ENCODE measurements around the gene TTC23. TPM values are rescaled to one million over a fixed set of nuclear protein-coding genes. Genes with fewer than 3 reads are reported as not detected.

Gene TTC23
- total RNA-seq, 2 experiments from 2014 or later: 2.8 to 7.6 TPM

DNA sequence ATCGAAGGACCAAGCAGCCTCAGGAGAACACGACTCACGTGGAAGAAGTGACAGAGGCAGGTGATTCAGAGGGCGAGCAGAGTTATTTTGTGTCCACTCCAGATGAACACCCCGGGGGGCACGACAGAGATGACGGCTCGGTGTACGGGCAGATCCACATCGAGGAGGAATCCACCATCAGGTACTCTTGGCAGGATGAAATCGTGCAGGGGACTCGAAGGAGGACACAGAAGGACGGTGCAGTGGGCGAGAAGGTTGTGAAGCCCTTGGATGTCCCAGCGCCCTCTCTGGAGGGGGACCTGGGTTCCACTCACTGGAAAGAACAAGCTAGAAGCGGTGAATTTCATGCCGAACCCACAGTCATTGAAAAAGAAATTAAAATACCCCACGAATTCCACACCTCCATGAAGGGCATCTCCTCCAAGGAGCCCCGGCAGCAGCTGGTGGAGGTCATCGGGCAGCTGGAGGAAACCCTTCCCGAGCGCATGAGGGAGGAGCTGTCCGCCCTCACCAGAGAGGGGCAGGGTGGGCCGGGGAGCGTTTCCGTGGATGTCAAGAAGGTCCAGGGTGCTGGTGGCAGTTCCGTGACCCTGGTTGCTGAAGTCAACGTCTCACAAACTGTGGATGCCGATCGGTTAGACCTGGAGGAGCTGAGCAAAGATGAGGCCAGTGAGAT, 118.5 kb downstream of the TTC23 start:
- intact Hi-C loops (cut with micrococcal nuclease; ENCODE audit: unreplicated experiment): no loop called here
- Histone ChIP-seq H3K36me3 (ENCODE audit: insufficient read depth, low read length) (no peaks in the 10 kb centered on the region), H4K20me1 (ENCODE audit: insufficient read depth, low read length) (no peaks in the 10 kb centered on the region), H3K9me2 (ENCODE audit: insufficient read depth, low read length) (no peaks in the 10 kb centered on the region), H3K9me3 (ENCODE audit: low read length) (no peaks in the 10 kb centered on the region), H3K27ac (ENCODE audit: low read depth, low read length, poor library complexity, severe bottlenecking) (no peak overlapping the region), H3K79me2 (ENCODE audit: insufficient read depth, low read depth, low read length) (no peaks in the 10 kb centered on the region), H3K4me3 (ENCODE audit: low read depth, low read length, poor library complexity, severe bottlenecking) (no peak overlapping the region), H3K4me1 (ENCODE audit: insufficient read depth, low read length, poor library complexity, severe bottlenecking) (no peaks in the 10 kb centered on the region), H3K4me2 (ENCODE audit: low read length) (no peak overlapping the region), H2AFZ (ENCODE audit: low read length) (no peak overlapping the region)
- ChIA-PET CTCF (ENCODE audit: unreplicated experiment) (interaction anchor here (0.6 kb wide), 1 partner anchor 124 kb away, joined by 5 read pairs; no protein-coding TSS in a partner anchor), POLR2A (no interaction called here)
- TF ChIP-seq, protein P1, sequence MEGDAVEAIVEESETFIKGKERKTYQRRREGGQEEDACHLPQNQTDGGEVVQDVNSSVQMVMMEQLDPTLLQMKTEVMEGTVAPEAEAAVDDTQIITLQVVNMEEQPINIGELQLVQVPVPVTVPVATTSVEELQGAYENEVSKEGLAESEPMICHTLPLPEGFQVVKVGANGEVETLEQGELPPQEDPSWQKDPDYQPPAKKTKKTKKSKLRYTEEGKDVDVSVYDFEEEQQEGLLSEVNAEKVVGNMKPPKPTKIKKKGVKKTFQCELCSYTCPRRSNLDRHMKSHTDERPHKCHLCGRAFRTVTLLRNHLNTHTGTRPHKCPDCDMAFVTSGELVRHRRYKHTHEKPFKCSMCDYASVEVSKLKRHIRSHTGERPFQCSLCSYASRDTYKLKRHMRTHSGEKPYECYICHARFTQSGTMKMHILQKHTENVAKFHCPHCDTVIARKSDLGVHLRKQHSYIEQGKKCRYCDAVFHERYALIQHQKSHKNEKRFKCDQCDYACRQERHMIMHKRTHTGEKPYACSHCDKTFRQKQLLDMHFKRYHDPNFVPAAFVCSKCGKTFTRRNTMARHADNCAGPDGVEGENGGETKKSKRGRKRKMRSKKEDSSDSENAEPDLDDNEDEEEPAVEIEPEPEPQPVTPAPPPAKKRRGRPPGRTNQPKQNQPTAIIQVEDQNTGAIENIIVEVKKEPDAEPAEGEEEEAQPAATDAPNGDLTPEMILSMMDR (conservative IDR thresholded peaks at IDR 0.05; ENCODE audit: low read length): no peak
- TF ChIP-seq EZH2phosphoT487 (IDR thresholded peaks at IDR 0.05; ENCODE audit: borderline replicate concordance, low read depth, low read length): no peak
- DNase-seq (ENCODE audit: low spot score): no peak
- no TSS peak for BruUV-seq (replicated peaks)

DNA sequence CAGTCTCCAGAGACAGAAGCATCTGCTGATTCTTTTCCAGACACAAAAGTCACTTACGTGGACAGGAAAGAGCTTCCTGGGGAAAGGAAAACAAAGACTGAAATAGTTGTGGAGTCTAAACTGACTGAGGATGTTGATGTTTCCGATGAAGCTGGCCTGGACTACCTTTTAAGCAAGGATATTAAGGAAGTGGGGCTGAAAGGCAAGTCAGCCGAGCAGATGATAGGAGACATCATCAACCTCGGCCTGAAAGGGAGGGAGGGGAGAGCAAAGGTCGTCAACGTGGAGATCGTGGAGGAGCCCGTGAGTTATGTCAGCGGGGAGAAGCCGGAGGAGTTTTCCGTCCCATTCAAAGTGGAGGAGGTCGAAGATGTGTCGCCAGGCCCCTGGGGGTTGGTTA, 119.1 kb downstream of the TTC23 start:
- ChIA-PET CTCF (ENCODE audit: unreplicated experiment) (no interaction called here), POLR2A (no interaction called here)
- no peaks in the 10 kb centered on the region for H3K9me3 ChIP-seq (ENCODE audit: low read length)
- DNase-seq (ENCODE audit: low spot score): no peak
- intact Hi-C loops (cut with micrococcal nuclease; ENCODE audit: unreplicated experiment): no loop called here
- H3K9me2 ChIP-seq (ENCODE audit: insufficient read depth, low read length): no peaks in the 10 kb centered on the region
- H3K4me3 ChIP-seq (ENCODE audit: low read depth, low read length, poor library complexity, severe bottlenecking): no peak overlapping the region
- TF ChIP-seq, protein P1 (conservative IDR thresholded peaks at IDR 0.05; ENCODE audit: low read length): no peak
- TF ChIP-seq EZH2phosphoT487 (IDR thresholded peaks at IDR 0.05; ENCODE audit: borderline replicate concordance, low read depth, low read length): no peak
- no peak overlapping the region for H3K27ac ChIP-seq (ENCODE audit: low read depth, low read length, poor library complexity, severe bottlenecking)
- H3K36me3 ChIP-seq (ENCODE audit: insufficient read depth, low read length): no peaks in the 10 kb centered on the region
- H3K79me2 ChIP-seq (ENCODE audit: insufficient read depth, low read depth, low read length): no peaks in the 10 kb centered on the region
- no peak overlapping the region for H3K4me2 ChIP-seq (ENCODE audit: low read length)
- H4K20me1 ChIP-seq (ENCODE audit: insufficient read depth, low read length): no peaks in the 10 kb centered on the region
- H2AFZ ChIP-seq (ENCODE audit: low read length): no peak overlapping the region
- H3K4me1 ChIP-seq (ENCODE audit: insufficient read depth, low read length, poor library complexity, severe bottlenecking): no peaks in the 10 kb centered on the region
- no TSS peak for BruUV-seq (replicated peaks)

DNA sequence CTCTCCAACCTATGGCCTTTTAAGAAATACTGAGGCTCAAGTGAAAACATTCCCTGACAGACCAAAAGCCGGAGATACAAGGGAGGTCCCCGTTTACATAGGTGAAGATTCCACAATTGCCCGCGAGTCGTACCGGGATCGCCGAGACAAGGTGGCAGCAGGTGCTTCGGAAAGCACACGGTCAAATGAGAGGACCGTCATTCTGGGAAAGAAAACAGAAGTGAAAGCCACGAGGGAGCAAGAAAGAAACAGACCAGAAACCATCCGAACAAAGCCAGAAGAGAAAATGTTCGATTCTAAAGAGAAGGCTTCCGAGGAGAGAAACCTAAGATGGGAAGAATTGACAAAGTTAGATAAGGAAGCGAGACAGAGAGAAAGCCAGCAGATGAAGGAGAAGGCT, 119.7 kb downstream of the TTC23 start:
- TF ChIP-seq EZH2phosphoT487 (IDR thresholded peaks at IDR 0.05; ENCODE audit: borderline replicate concordance, low read depth, low read length): no peak
- TF ChIP-seq, protein P1 (conservative IDR thresholded peaks at IDR 0.05; ENCODE audit: low read length): no peak
- no peak overlapping the region for H3K4me3 ChIP-seq (ENCODE audit: low read depth, low read length, poor library complexity, severe bottlenecking)
- intact Hi-C loops (cut with micrococcal nuclease; ENCODE audit: unreplicated experiment): no loop called here
- no peaks in the 10 kb centered on the region for H3K4me1 ChIP-seq (ENCODE audit: insufficient read depth, low read length, poor library complexity, severe bottlenecking)
- H2AFZ ChIP-seq (ENCODE audit: low read length): no peak overlapping the region
- H3K27ac ChIP-seq (ENCODE audit: low read depth, low read length, poor library complexity, severe bottlenecking): no peak overlapping the region
- DNase-seq (ENCODE audit: low spot score): no peak
- no peaks in the 10 kb centered on the region for H4K20me1 ChIP-seq (ENCODE audit: insufficient read depth, low read length)
- ChIA-PET POLR2A (no interaction called here), CTCF (ENCODE audit: unreplicated experiment) (no interaction called here)
- no peak overlapping the region for H3K4me2 ChIP-seq (ENCODE audit: low read length)
- no peaks in the 10 kb centered on the region for H3K9me2 ChIP-seq (ENCODE audit: insufficient read depth, low read length)
- H3K36me3 ChIP-seq (ENCODE audit: insufficient read depth, low read length): no peaks in the 10 kb centered on the region
- no peaks in the 10 kb centered on the region for H3K79me2 ChIP-seq (ENCODE audit: insufficient read depth, low read depth, low read length)
- no peaks in the 10 kb centered on the region for H3K9me3 ChIP-seq (ENCODE audit: low read length)
- no TSS peak for BruUV-seq (replicated peaks)
